Gastrocnemius medialis (tissue), 4 donors: ENCODE measurements around the gene NES. TPM values are rescaled to one million over a fixed set of nuclear protein-coding genes. Genes with fewer than 3 reads are reported as not detected.

ENCODE experiments used
- ATAC-seq, 2 donors: fragments of 150-250 bp; one replicate each; pipeline ENCODE4 v1.9.1; 2016
- DNase-seq, 2 donors: peaks; one replicate each; pipeline ENCODE4 v3.0.0-alpha.2; 2019
- H3K27ac ChIP-seq, 4 donors: fragments of 200-600 bp; sonication (generic); 1 replicate in 1 of 4; 2 replicates in 3 of 4; pipeline ENCODE4 v1.5.1; 2016 to 2018; ENCODE audit warnings: mild to moderate bottlenecking in 2 of 4, moderate library complexity in 1 of 4
- H3K27me3 ChIP-seq, 3 donors: fragments of 200-600 bp; sonication (generic) in 2 of 3; 1 replicate in 1 of 3; 2 replicates in 2 of 3; pipeline versions ENCODE4 v1.5.1 to v1.6.0; 2016 to 2019; ENCODE audit warnings: mild to moderate bottlenecking in 1 of 3, moderate library complexity in 1 of 3
- H3K36me3 ChIP-seq, 2 donors: fragments of 200-600 bp; sonication (generic) in 1 of 2; one replicate each; pipeline ENCODE4 v1.5.1; 2017 to 2018
- H3K4me1 ChIP-seq, 2 donors: fragments of 200-600 bp; sonication (generic) in 1 of 2; one replicate each; pipeline ENCODE4 v1.5.1; 2016 to 2017; ENCODE audit warnings: mild to moderate bottlenecking in 2 of 2
- H3K4me3 ChIP-seq, 4 donors: fragments of 200-600 bp; sonication (generic) in 3 of 4; 1 replicate in 1 of 4; 2 replicates in 3 of 4; pipeline ENCODE4 v1.5.1; 2016 to 2019; ENCODE audit warnings: mild to moderate bottlenecking in 2 of 4
- H3K9me3 ChIP-seq, 3 donors: fragments of 200-600 bp; sonication (generic) in 2 of 3; 1 replicate in 1 of 3; 2 replicates in 2 of 3; pipeline ENCODE4 v1.5.1; 2016 to 2019
- CTCF ChIP-seq, 5 experiments: fragments of 450-650 bp in 3 of 5; fragments of 200-600 bp in 2 of 5; sonication (generic) in 2 of 5; IDR thresholded peaks in 4 of 5; conservative IDR thresholded peaks in 1 of 5; 1 replicate in 4 of 5; 2 replicates in 1 of 5; pipeline ENCODE4 v1.5.1; 2016 to 2019; ENCODE audit warnings: antibody characterized with exemption in 5 of 5, mild to moderate bottlenecking in 3 of 5, moderate library complexity in 3 of 5
- POLR2A ChIP-seq, 2 donors: fragments of 450-650 bp; IDR thresholded peaks; one replicate each; pipeline ENCODE4 v1.6.1; 2017; ENCODE audit warnings: antibody characterized with exemption in 2 of 2, mild to moderate bottlenecking in 2 of 2, moderate library complexity in 2 of 2
- in situ Hi-C, 4 donors: fragments of 200-750 bp; cut with MboI; loops; one replicate each; pipeline versions ENCODE4 v1.15.0 to v1.8.0; 2017; ENCODE audit warnings: low sequenced_read_pairs in 4 of 4
- intact Hi-C: fragments of 100-400 bp; cut with DNase I; formaldehyde crosslinking; loops from one replicate; pipeline ENCODE4 v1.15.1; 2023; ENCODE audit warnings: low total_unique reads
- total RNA-seq, 4 donors: library from RNA; depleted of rRNA; stranded (reverse); fragments of >200 nt; gene quantifications; one replicate each; pipeline versions ENCODE4 v1.1.0 to v1.2.3, GENCODE V29; 2016

NES gene
- total RNA-seq, 4 donors from 2014 or later, result 13.7 to 60.9 (median 26.4) TPM

GRCh38 chr1:156648496-156648895 lies 28.7 kb downstream of the NES start:
- Histone ChIP-seq H3K36me3 (no peaks in the 10 kb centered on the region), H3K27ac (no peak overlapping the region), H3K4me1 (no peaks in the 10 kb centered on the region), H3K9me3 (no peaks in the 10 kb centered on the region), H3K4me3 (no peak overlapping the region), H3K27me3 (peaks cover 23 to 27% (median 26%) of the 10 kb centered on the region in 3 donors)
- intact Hi-C loops (no loop called here), in situ Hi-C loops (no loop called here)
- ATAC-seq (no peak), DNase-seq (no peak)
- TF ChIP-seq POLR2A (IDR thresholded peaks at IDR 0.05) (no peak), CTCF (IDR thresholded peaks at IDR 0.05 in 4 of 5, conservative IDR thresholded peaks at IDR 0.05 in 1 of 5) (no peak)

GRCh38 chr1:156647351-156647750 lies 29.9 kb downstream of the NES start:
- intact Hi-C loops, result no loop called here
- H3K4me3 ChIP-seq, result no peak overlapping the region
- no peak for DNase-seq
- in situ Hi-C loops, result no loop called here
- TF ChIP-seq POLR2A (IDR thresholded peaks at IDR 0.05), result no peak
- ATAC-seq, result no peak
- peaks cover 26 to 34% (median 31%) of the 10 kb centered on the region in 3 donors for H3K27me3 ChIP-seq
- H3K9me3 ChIP-seq, result no peaks in the 10 kb centered on the region
- no peaks in the 10 kb centered on the region for H3K36me3 ChIP-seq
- peaks cover 0 to under 1% of the 10 kb centered on the region in 2 donors for H3K4me1 ChIP-seq
- no peak overlapping the region for H3K27ac ChIP-seq

- TF ChIP-seq POLR2A (IDR thresholded peaks at IDR 0.05) (no peak), CTCF (IDR thresholded peaks at IDR 0.05 in 4 of 5, conservative IDR thresholded peaks at IDR 0.05 in 1 of 5) (no peak)
- Histone ChIP-seq H3K36me3 (no peaks in the 10 kb centered on the region), H3K27me3 (peaks cover 32 to 38% (median 37%) of the 10 kb centered on the region in 3 donors), H3K27ac (no peak overlapping the region), H3K9me3 (no peaks in the 10 kb centered on the region), H3K4me3 (no peak overlapping the region), H3K4me1 (peaks cover 0 to 6% of the 10 kb centered on the region in 2 donors)
- in situ Hi-C loops (no loop called here), intact Hi-C loops (no loop called here)
- ATAC-seq (no peak), DNase-seq (no peak)
These were observed 30.4 kb downstream of the NES start for GRCh38 chr1:156646738-156647211.

- Histone ChIP-seq H3K27ac (no peak overlapping the region), H3K9me3 (no peaks in the 10 kb centered on the region), H3K27me3 (peaks cover 38 to 43% (median 38%) of the 10 kb centered on the region in 3 donors), H3K4me3 (no peak overlapping the region), H3K36me3 (no peaks in the 10 kb centered on the region), H3K4me1 (peaks cover 3 to 12% of the 10 kb centered on the region in 2 donors)
- no peak for ATAC-seq
- in situ Hi-C loops, result no loop called here
- intact Hi-C loops, result no loop called here
- no peak for TF ChIP-seq POLR2A (IDR thresholded peaks at IDR 0.05)
- TF ChIP-seq CTCF (IDR thresholded peaks at IDR 0.05 in 4 of 5, conservative IDR thresholded peaks at IDR 0.05 in 1 of 5), result no peak
- no peak for DNase-seq
These were observed 31.5 kb downstream of the NES start for GRCh38 chr1:156645666-156646065.

GRCh38 chr1:156645056-156645455 lies 32.2 kb downstream of the NES start:
- Histone ChIP-seq H3K4me1 (peaks cover 4 to 15% of the 10 kb centered on the region in 2 donors), H3K27me3 (peaks cover 35 to 40% (median 38%) of the 10 kb centered on the region in 3 donors), H3K9me3 (no peaks in the 10 kb centered on the region), H3K27ac (no peak overlapping the region), H3K36me3 (no peaks in the 10 kb centered on the region), H3K4me3 (no peak overlapping the region)
- in situ Hi-C loops, result no loop called here
- ATAC-seq, result no peak
- no peak for DNase-seq
- TF ChIP-seq CTCF (IDR thresholded peaks at IDR 0.05 in 4 of 5, conservative IDR thresholded peaks at IDR 0.05 in 1 of 5), result no peak
- TF ChIP-seq POLR2A (IDR thresholded peaks at IDR 0.05), result no peak
- intact Hi-C loops, result no loop called here
